GM18868 (cell line): ENCODE data around the gene CLCN5.

Source experiments
- ATAC-seq: cut with Tn5 transposase; IDR thresholded peaks from one replicate; pipeline ENCODE4 v1.9.1; 2021; ENCODE audit warnings: mild to moderate bottlenecking, moderate library complexity; ENCODE audit not compliant: unreplicated experiment

CLCN5 gene

DNA sequence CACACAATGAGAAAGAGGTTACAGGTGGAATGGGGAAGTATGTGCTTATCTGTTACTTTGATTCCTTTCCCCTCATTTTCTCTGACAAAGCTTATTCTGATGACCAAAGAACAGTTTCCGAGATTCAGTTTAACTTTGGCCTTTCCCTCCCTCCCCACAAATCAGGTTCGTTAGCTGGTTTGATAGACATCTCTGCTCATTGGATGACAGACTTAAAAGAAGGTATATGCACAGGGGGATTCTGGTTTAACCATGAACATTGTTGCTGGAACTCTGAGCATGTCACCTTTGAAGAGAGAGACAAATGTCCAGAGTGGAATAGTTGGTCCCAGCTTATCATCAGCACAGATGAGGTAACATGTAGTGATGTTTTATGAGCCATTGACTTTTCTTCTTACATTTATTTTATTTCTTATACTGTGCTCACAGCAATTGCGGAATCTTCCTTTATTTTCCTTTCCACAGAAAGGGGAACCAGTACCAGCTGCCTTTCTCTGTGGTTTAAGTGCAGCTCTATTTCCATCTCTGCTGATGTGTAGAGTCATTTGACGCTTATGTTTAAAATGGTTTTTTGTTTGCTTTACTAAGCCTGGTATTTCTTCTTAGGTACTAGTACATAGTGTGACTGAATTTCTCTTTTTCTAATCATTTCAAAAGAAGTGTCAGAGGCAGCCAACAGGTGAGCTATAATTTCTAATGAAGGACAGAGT, 153.4 kb downstream of the CLCN5 start:
- peak; percentile 90 for ATAC-seq

GRCh38 chrX:50081282-50081889, 159.0 kb downstream of the CLCN5 start:
- peak; percentile 75 for ATAC-seq

- no peak for ATAC-seq
Observed at GRCh38 chrX:50082741-50083140, 160.3 kb downstream of the CLCN5 start.

GRCh38 chrX:50088645-50089044, 166.2 kb downstream of the CLCN5 start:
- no peak for ATAC-seq

DNA sequence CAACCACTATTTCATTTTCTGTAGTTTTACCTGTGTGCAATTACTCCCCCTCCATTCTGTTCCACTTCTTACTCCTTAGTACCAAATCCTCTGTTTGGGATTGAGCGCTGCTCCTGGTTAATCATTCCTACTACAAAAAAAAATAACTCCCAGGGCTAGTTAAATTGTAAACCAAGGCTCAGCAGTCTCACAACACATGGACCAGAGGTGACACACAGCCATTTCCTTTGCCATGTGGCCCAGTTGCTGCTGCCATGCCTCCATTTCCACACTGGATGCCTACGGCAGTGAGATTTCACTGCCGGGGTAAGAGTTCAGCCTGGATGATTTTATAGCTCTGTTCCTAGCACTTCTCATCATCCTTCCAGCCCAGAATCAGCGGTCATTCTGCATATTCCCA, 171.2 kb downstream of the CLCN5 start:
- ATAC-seq = no peak

- ATAC-seq = no peak
Observed at GRCh38 chrX:50097071-50097470, 174.7 kb downstream of the CLCN5 start.

- no peak for ATAC-seq
Observed at GRCh38 chrX:50098241-50098640, 175.8 kb downstream of the CLCN5 start.

DNA sequence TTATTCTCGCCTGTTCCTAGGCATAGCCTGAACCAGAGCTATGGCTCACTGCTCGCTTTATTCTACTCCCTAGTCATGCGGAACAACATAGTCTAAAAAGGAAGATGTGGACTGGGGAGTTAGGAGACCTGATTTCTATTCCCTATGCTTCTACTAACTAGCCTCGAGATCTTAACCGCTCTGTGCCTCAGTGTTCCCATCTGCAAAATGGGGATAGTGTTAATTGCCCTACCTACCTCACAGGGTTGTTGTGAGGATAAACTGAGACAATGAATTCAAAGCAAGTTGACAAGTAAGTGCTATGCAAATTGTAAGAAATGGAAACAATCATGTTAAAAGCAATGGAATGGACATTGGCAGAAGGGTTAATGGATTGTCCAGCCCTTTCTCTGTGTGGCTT, 176.4 kb downstream of the CLCN5 start:
- no peak for ATAC-seq

DNA sequence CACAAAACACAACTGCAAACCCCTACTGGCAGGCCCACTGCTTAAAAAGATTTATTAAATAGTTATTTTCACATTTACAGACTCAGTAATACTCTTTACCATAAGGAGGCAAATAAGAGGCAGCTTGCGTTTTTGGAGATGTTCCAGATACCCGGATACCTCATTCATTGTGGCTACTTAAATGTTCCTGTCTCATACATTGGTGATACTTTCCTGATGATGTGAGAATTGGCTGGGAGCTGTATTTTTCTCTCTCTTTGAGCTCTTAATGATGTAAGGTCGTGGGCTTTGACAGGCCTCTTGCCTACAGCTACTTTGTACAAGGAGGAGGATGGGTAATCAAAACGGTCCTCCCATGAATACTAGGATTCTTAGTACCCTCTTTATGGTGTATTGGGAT, 176.9 kb downstream of the CLCN5 start:
- ATAC-seq = no peak

DNA sequence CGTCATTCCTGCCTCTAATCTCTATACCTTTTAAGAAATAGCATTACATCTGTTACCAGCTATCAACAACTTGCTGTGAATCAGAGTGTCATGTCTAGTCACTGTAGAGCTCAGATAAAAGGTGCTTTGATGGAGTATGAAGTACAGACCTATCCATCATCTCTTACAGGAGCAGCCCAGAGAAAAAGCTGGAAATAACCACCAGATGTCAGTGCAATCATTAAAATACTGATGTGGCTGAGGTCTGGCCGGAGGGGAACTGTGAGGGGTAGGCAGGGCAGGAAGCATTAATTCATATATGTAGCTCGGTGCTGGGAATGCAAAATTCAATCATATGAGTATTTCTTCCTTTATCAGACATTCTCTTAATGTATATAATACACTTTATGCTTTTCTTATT, 177.8 kb downstream of the CLCN5 start:
- peak; percentile 45 for ATAC-seq

- no peak for ATAC-seq
Observed at GRCh38 chrX:50103176-50103575, 180.8 kb downstream of the CLCN5 start.

GRCh38 chrX:50103866-50104566, 181.6 kb downstream of the CLCN5 start:
- no peak for ATAC-seq

- ATAC-seq = no peak
Observed at GRCh38 chrX:50106051-50106675, 183.8 kb downstream of the CLCN5 start.

DNA sequence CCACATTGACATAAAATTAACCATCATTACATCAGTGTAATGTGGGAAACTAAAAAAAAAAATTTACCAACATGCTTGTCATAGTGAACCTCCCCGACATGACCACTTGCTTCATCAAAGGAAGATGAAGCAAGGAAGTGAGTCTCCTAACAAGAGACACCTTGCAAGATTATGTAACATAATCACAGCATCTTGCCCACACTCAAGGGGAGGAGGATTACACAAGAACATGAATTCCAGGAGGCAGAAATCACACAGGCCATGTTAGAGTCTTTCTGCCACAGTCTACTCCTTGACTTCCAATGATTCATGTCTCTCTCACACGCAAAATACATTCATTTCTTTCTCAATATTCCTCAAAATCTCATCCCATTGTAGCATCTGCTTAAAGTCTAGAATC, 185.1 kb downstream of the CLCN5 start:
- no peak for ATAC-seq

DNA sequence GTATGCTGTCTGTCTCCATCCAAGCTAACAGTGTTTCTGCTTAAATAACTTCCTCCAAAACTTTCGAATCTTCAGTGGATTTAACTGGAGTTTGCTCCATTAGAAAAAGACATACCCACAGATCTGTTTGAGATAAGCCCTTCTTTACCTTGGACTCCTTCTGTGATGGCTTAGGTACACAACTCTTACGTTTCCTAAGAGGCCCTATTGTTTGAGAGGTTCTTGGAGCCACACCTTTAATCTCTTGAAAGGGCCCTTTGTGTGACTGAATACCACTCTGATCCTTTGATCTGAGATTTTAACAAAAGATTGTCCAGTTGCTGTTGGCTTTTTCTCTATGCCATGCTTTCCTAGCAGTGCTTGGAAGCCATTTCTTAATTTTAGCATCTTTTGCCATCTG, 185.9 kb downstream of the CLCN5 start:
- ATAC-seq = no peak

- ATAC-seq = no peak
Observed at GRCh38 chrX:50111742-50112141, 189.3 kb downstream of the CLCN5 start.

DNA sequence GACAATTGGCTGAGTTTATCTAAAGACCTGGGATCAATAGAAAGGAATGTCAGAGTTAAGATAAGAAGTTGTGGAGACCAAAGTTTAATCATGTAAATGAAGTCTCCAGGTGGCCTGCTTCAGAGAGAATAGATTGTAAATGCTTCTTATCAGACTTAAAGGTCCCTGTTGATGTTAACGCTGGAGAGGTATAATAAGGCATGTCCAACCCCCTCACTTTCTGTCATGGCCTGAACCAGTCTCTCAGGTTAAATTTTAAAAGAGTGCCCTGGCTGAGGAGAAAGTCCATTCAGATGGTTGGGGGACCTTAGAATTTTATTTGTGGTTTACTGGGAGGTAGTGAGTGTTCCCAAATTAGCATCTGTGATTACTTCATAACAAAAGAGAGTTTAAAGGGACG, 191.7 kb downstream of the CLCN5 start:
- no peak for ATAC-seq

GRCh38 chrX:50115973-50116372, 193.6 kb downstream of the CLCN5 start:
- no peak for ATAC-seq

- peak; percentile 47 for ATAC-seq
Observed at GRCh38 chrX:50117476-50117875, 195.1 kb downstream of the CLCN5 start.

DNA sequence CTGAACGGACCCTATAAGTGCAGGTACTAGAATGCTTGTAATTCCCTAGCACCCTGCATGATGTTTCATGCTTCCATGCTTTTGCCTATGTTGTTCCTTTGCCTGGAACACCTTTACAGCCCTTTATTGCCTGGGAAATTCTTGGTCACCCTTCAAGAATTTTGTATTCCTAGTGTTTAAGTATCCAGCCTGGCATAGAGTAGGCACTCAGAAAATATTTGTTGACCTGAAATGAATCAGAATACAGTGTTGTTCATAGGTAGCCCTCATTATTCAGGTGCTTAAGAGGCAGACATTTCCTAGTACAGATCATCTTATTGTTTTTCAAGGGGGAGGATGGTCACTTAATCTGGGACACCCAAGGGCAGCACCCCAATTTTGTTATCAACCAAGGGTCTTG, 203.1 kb downstream of the CLCN5 start:
- no peak for ATAC-seq

- no peak for ATAC-seq
Observed at GRCh38 chrX:50147972-50148371, 225.6 kb downstream of the CLCN5 start.
